GM12878 (cell line): Measurements from ENCODE around the gene CNNM4. TPM values are rescaled to one million over a fixed set of nuclear protein-coding genes. Genes with fewer than 3 reads are reported as not detected.

Source experiments
- ATAC-seq: fragments of 200-7000 bp; cut with Tn5 transposase; 3 replicates; pipeline ENCODE4 v1.9.1; 2020; ENCODE audit warnings: mild to moderate bottlenecking, moderate library complexity
- BruUV-seq: library from RNA; stranded (reverse); fragments of 400-500 nt; replicated peaks from 2 replicates; lab custom pipeline; 2021; lab: Mats Ljungman, UMichigan
- CTCF ChIA-PET: fragments of 300-600 bp; sonication (Branson Sonifier 250); formaldehyde crosslinking; extraction: SDS; loops from one replicate; lab custom pipeline; 2021; ENCODE audit warnings: inconsistent platforms; lab: Yijun Ruan, JAX
- POLR2A ChIA-PET: fragments of 350-600 bp; formaldehyde crosslinking; extraction: SDS; loops from one replicate; lab custom pipeline; 2021; ENCODE audit warnings: inconsistent platforms; lab: Charles Lee
- RAD21 ChIA-PET: fragments of 300-600 bp; sonication (Branson Sonifier 250); formaldehyde crosslinking; loops from one replicate; lab custom pipeline; 2023; ENCODE audit warnings: antibody characterized with exemption; ENCODE audit not compliant: unreplicated experiment; lab: Charles Lee
- SMC1A ChIA-PET: fragments of 300-600 bp; sonication (Branson Sonifier 250); formaldehyde crosslinking; loops from one replicate; lab custom pipeline; 2023; ENCODE audit not compliant: unreplicated experiment, uncharacterized antibody; lab: Charles Lee
- DNase-seq: peaks from one replicate; pipeline ENCODE4 v3.0.0-alpha.2; 2011; ENCODE audit warnings: low read depth, low spot score
- FAIRE-seq: peaks from 3 replicates; lab custom pipeline; 2011; peaks lifted over from hg19 to GRCh38; lab: Jason Lieb, UNC
- H2AFZ ChIP-seq: 2 replicates; pipeline ENCODE4 v1.6.0; 2011; ENCODE audit warnings: low read depth, low read length, control low read depth; ENCODE audit not compliant: control insufficient read depth
- H3K27ac ChIP-seq: 2 replicates; pipeline ENCODE4 v1.5.1; 2011; ENCODE audit warnings: control low read depth; ENCODE audit not compliant: control insufficient read depth, insufficient read depth
- H3K27me3 ChIP-seq, 2 experiments: replicated peaks in 1 of 2; 2 replicates each; pipeline versions ENCODE4 v1.6.0 to v1.6.1; 2011; ENCODE audit warnings: low read length in 1 of 2; ENCODE audit not compliant: control insufficient read depth in 2 of 2, insufficient read depth in 2 of 2
- H3K36me3 ChIP-seq, 2 experiments: 2 replicates each; pipeline ENCODE4 v1.5.1; 2011; ENCODE audit warnings: low read length in 1 of 2; ENCODE audit not compliant: control insufficient read depth in 2 of 2, insufficient read depth in 2 of 2
- H3K4me1 ChIP-seq: 2 replicates; pipeline ENCODE4 v1.6.1; 2011; ENCODE audit warnings: mild to moderate bottlenecking, low read length, moderate library complexity, mixed read lengths; ENCODE audit not compliant: control insufficient read depth, insufficient read depth
- H3K4me2 ChIP-seq: 2 replicates; pipeline ENCODE4 v1.6.0; 2011; ENCODE audit warnings: control low read depth; ENCODE audit not compliant: control insufficient read depth, insufficient read depth
- H3K4me3 ChIP-seq: fragments of 200-600 bp; sonication (generic); 2 replicates; pipeline ENCODE4 v1.5.1; 2016
- H3K79me2 ChIP-seq: 2 replicates; pipeline ENCODE4 v1.6.0; 2011; ENCODE audit warnings: low read length; ENCODE audit not compliant: control insufficient read depth, insufficient read depth
- H3K9ac ChIP-seq: 2 replicates; pipeline ENCODE4 v1.8.0; 2011; ENCODE audit warnings: low read length, control low read depth, mixed read lengths; ENCODE audit not compliant: control insufficient read depth, insufficient read depth
- H3K9me3 ChIP-seq: replicated peaks from 3 replicates; pipeline ENCODE4 v1.5.1; 2011; ENCODE audit warnings: mild to moderate bottlenecking, low read length; ENCODE audit not compliant: control insufficient read depth, insufficient read depth
- H4K20me1 ChIP-seq: 2 replicates; pipeline ENCODE4 v1.6.0; 2011; ENCODE audit not compliant: control insufficient read depth, insufficient read depth
- DPF2 ChIP-seq: fragments of 450-650 bp; IDR thresholded peaks from 2 replicates; pipeline ENCODE4 v1.6.1; 2017; ENCODE audit warnings: mild to moderate bottlenecking
- E2F8 ChIP-seq: fragments of 450-650 bp; IDR thresholded peaks from 2 replicates; pipeline ENCODE4 v1.6.1; 2018; ENCODE audit warnings: mild to moderate bottlenecking, low read depth, moderate library complexity; ENCODE audit not compliant: partially characterized antibody
- EGR1 ChIP-seq, 2 experiments: IDR thresholded peaks; 1 replicate in 1 of 2; 2 replicates in 1 of 2; pipeline ENCODE4 v1.6.1; 2011 to 2012; ENCODE audit warnings: low read depth in 2 of 2, low read length in 2 of 2, borderline replicate concordance in 1 of 2, mild to moderate bottlenecking in 1 of 2, moderate library complexity in 1 of 2
- GATAD2B ChIP-seq: fragments of 450-650 bp; conservative IDR thresholded peaks from 2 replicates; pipeline ENCODE4 v1.6.1; 2017; ENCODE audit warnings: low read depth, mild to moderate bottlenecking, moderate library complexity
- IRF3 ChIP-seq: fragments of 450-650 bp; IDR thresholded peaks from 2 replicates; pipeline ENCODE4 v1.6.1; 2014; ENCODE audit warnings: mild to moderate bottlenecking
- IRF4 ChIP-seq: IDR thresholded peaks from 2 replicates; pipeline ENCODE4 v1.6.1; 2011; ENCODE audit warnings: low read depth, low read length
- IRF5 ChIP-seq: fragments of 450-650 bp; IDR thresholded peaks from 2 replicates; pipeline ENCODE4 v1.6.1; 2017; ENCODE audit warnings: borderline replicate concordance
- KDM1A ChIP-seq: fragments of 200-600 bp; sonication (generic); IDR thresholded peaks from 2 replicates; pipeline ENCODE4 v1.6.1; 2016; ENCODE audit warnings: borderline replicate concordance
- MEF2A ChIP-seq: IDR thresholded peaks from 2 replicates; pipeline ENCODE4 v1.6.1; 2011; ENCODE audit warnings: low read depth, mild to moderate bottlenecking, low read length, moderate library complexity; ENCODE audit not compliant: insufficient read depth
- NBN ChIP-seq: fragments of 450-650 bp; IDR thresholded peaks from 2 replicates; pipeline ENCODE4 v1.6.1; 2016
- PML ChIP-seq: IDR thresholded peaks from 2 replicates; pipeline ENCODE4 v1.6.1; 2012; ENCODE audit warnings: low read length, inconsistent platforms
- STAT3 ChIP-seq: IDR thresholded peaks from 2 replicates; pipeline ENCODE4 v1.6.1; 2011; ENCODE audit warnings: low read depth, low read length, improper control_type of control experiment
- ZNF217 ChIP-seq: fragments of 450-650 bp; IDR thresholded peaks from 2 replicates; pipeline ENCODE4 v1.6.1; 2017; ENCODE audit warnings: antibody characterized with exemption, mild to moderate bottlenecking
- WGBS: methylation state at CpG from one replicate; pipeline ENCODE4 v1.1.6; 2016; ENCODE audit warnings: low lambda C conversion rate; ENCODE audit not compliant: insufficient replicate concordance, insufficient coverage; ENCODE audit errors: missing lambda C conversion rate; 5-methylcytosine and 5-hydroxymethylcytosine counted together
- in situ Hi-C: fragments of 300-500 bp; cut with MboI; formaldehyde crosslinking; loops from 9 replicates; pipeline ENCODE4 v1.14.3; 2018; ENCODE audit warnings: mixed read lengths
- intact Hi-C: fragments of 100-400 bp; cut with micrococcal nuclease; formaldehyde crosslinking; loops from one replicate; pipeline ENCODE4 v1.14.2; 2022; ENCODE audit not compliant: unreplicated experiment
- polyA plus RNA-seq, 11 experiments: library from polyadenylated mRNA; depleted of rRNA in 4 of 11; unstranded in 6 of 11; stranded (reverse) in 5 of 11; fragments of >200 nt; fragmentation: Nextera tagmentation in 4 of 11; fragmentation: Illumina TruSeq in 1 of 11; extraction: Ambion mirVana in 4 of 11; extraction: Trizol in 1 of 11; gene quantifications; 1 replicate in 1 of 11; 2 replicates in 10 of 11; pipeline versions ENCODE4 v1.2.1 to v1.2.3, GENCODE V29; 2011 to 2016; ENCODE audit warnings: inconsistent platforms in 2 of 11, missing spikeins in 2 of 11, low read depth in 1 of 11
- total RNA-seq, 4 experiments: library from RNA; depleted of rRNA in 3 of 4; stranded (reverse); fragments of >200 nt in 3 of 4; fragmentation: Illumina TruSeq in 1 of 4; extraction: Trizol in 1 of 4; gene quantifications; 2 replicates each; pipeline versions ENCODE4 v1.2.1 to v1.2.3, GENCODE V29; 2013 to 2021
- TF ChIP-seq, protein P1 (sequence below): fragments of 450-650 bp; IDR thresholded peaks from 2 replicates; pipeline ENCODE4 v1.6.1; 2017; ENCODE audit warnings: low read depth, mild to moderate bottlenecking, moderate library complexity
- TF ChIP-seq, protein P2 (sequence below): IDR thresholded peaks from 2 replicates; pipeline ENCODE4 v1.6.1; 2011; ENCODE audit warnings: borderline replicate concordance, low read depth, mild to moderate bottlenecking, moderate library complexity, low read length; ENCODE audit not compliant: insufficient read depth, poor library complexity, severe bottlenecking

The CNNM4 gene
- total and polyA plus RNA-seq, 10 of the 15 experiments (the other 5 are each of a cell fraction or from before 2014, with no cell fraction given) = 2.4 to 13.8 (median 8.1) TPM

- Histone ChIP-seq H3K9ac (no peak overlapping the region), H3K9me3 (no peaks in the 10 kb centered on the region), H3K27ac (no peak overlapping the region), H3K79me2 (no peaks in the 10 kb centered on the region), H3K27me3 (no peaks in the 10 kb centered on the region), H3K36me3 (peaks cover 12 to 25% of the 10 kb centered on the region in 2 experiments), H3K4me2 (no peak overlapping the region), H3K4me1 (no peaks in the 10 kb centered on the region), H2AFZ (no peak overlapping the region), H3K4me3 (no peak overlapping the region), H4K20me1 (no peaks in the 10 kb centered on the region)
- DNase-seq (no peak), ATAC-seq (no peak), FAIRE-seq (no peak)
- ChIA-PET RAD21 (no interaction called here), SMC1A (no interaction called here), POLR2A (interaction anchor here (0.6 kb wide), 1 partner anchor 20 kb away, joined by 3 read pairs; no protein-coding TSS in a partner anchor), CTCF (no interaction called here)
- WGBS = 72% methylated on average over 5 of the region's 5 CpGs
- intact Hi-C loops (no loop called here), in situ Hi-C loops (no loop called here)
- TF ChIP-seq KDM1A (no peak), PML (no peak), STAT3 (no peak), GATAD2B (no peak), IRF3 (no peak), EGR1 (IDR thresholded peaks at IDR 0.05; ENCODE audit: borderline replicate concordance in 1 of 2, low read depth in 2 of 2, low read length in 2 of 2) (no peak), ZNF217 (no peak), DPF2 (no peak), IRF5 (no peak), E2F8 (no peak), MEF2A (no peak), NBN (no peak), IRF4 (no peak)
- TF ChIP-seq, protein P1, sequence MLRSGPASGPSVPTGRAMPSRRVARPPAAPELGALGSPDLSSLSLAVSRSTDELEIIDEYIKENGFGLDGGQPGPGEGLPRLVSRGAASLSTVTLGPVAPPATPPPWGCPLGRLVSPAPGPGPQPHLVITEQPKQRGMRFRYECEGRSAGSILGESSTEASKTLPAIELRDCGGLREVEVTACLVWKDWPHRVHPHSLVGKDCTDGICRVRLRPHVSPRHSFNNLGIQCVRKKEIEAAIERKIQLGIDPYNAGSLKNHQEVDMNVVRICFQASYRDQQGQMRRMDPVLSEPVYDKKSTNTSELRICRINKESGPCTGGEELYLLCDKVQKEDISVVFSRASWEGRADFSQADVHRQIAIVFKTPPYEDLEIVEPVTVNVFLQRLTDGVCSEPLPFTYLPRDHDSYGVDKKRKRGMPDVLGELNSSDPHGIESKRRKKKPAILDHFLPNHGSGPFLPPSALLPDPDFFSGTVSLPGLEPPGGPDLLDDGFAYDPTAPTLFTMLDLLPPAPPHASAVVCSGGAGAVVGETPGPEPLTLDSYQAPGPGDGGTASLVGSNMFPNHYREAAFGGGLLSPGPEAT = no peak
- TF ChIP-seq, protein P2, sequence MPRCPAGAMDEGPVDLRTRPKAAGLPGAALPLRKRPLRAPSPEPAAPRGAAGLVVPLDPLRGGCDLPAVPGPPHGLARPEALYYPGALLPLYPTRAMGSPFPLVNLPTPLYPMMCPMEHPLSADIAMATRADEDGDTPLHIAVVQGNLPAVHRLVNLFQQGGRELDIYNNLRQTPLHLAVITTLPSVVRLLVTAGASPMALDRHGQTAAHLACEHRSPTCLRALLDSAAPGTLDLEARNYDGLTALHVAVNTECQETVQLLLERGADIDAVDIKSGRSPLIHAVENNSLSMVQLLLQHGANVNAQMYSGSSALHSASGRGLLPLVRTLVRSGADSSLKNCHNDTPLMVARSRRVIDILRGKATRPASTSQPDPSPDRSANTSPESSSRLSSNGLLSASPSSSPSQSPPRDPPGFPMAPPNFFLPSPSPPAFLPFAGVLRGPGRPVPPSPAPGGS = no peak
- BruUV-seq = no TSS peak
These were observed 69.4 kb downstream of the CNNM4 start for GRCh38 chr2:96830044-96830562.
